Caco-2 (cell line): ENCODE data around the gene ERICH4. TPM values are rescaled to one million over a fixed set of nuclear protein-coding genes. Genes with fewer than 3 reads are reported as not detected.

Experiments
- BruUV-seq: library from RNA; stranded (reverse); fragments of 400-500 nt; replicated peaks from 2 replicates; lab custom pipeline; 2021; lab: Mats Ljungman, UMichigan
- CTCF ChIA-PET: fragments of 300-600 bp; sonication (Branson Sonifier 250); formaldehyde crosslinking; loops from one replicate; lab custom pipeline; 2022; ENCODE audit warnings: antibody characterized with exemption; lab: Charles Lee
- POLR2A ChIA-PET: fragments of 300-600 bp; sonication (Branson Sonifier 250); formaldehyde crosslinking; loops from one replicate; lab custom pipeline; 2022; ENCODE audit warnings: antibody characterized with exemption; lab: Charles Lee
- DNase-seq, 2 experiments: peaks; one replicate each; pipeline versions ENCODE4 v3.0.0 to v3.0.0-alpha.2; 2020 to 2022
- H3K27me3 ChIP-seq: replicated peaks from 2 replicates; pipeline ENCODE4 v1.6.0; 2011; ENCODE audit warnings: low read length; ENCODE audit not compliant: control insufficient read depth, insufficient read depth
- H3K36me3 ChIP-seq: 2 replicates; pipeline ENCODE4 v1.5.1; 2011; ENCODE audit warnings: low read length; ENCODE audit not compliant: control insufficient read depth, insufficient read depth
- H3K4me1 ChIP-seq: fragments of 250-450 bp; sonication (Bioruptor Pico); 2 replicates; pipeline ENCODE4 v1.5.1; 2020; ENCODE audit warnings: mild to moderate bottlenecking
- H3K4me3 ChIP-seq: 2 replicates; pipeline ENCODE4 v1.5.1; 2011; ENCODE audit warnings: low read depth, mild to moderate bottlenecking, control low read depth, low read length
- H3K9me3 ChIP-seq: fragments of 250-450 bp; sonication (Bioruptor Pico); 2 replicates; pipeline ENCODE4 v1.5.1; 2020; ENCODE audit warnings: mild to moderate bottlenecking, moderate library complexity
- H3K27ac Mint-ChIP-seq: one replicate; pipeline ENCODE4 v1.8.0; 2022; ENCODE audit warnings: mixed read lengths; ENCODE audit not compliant: unreplicated experiment
- H3K27me3 Mint-ChIP-seq: one replicate; pipeline ENCODE4 v1.8.0; 2022; ENCODE audit warnings: mixed read lengths; ENCODE audit not compliant: insufficient read depth, unreplicated experiment
- H3K36me3 Mint-ChIP-seq: one replicate; pipeline ENCODE4 v1.8.0; 2022; ENCODE audit warnings: mild to moderate bottlenecking, mixed read lengths; ENCODE audit not compliant: insufficient read depth, unreplicated experiment
- H3K4me1 Mint-ChIP-seq: one replicate; pipeline ENCODE4 v1.8.0; 2022; ENCODE audit warnings: low read depth, mixed read lengths; ENCODE audit not compliant: unreplicated experiment
- H3K4me3 Mint-ChIP-seq: one replicate; pipeline ENCODE4 v1.8.0; 2022; ENCODE audit warnings: mild to moderate bottlenecking, moderate library complexity, mixed read lengths; ENCODE audit not compliant: unreplicated experiment
- H3K9me3 Mint-ChIP-seq: one replicate; pipeline ENCODE4 v1.8.0; 2022; ENCODE audit warnings: mixed read lengths; ENCODE audit not compliant: unreplicated experiment
- intact Hi-C: fragments of 100-400 bp; cut with micrococcal nuclease; formaldehyde crosslinking; loops from one replicate; pipeline ENCODE4 v1.10.0; 2022; ENCODE audit not compliant: unreplicated experiment
- total RNA-seq: library from RNA; stranded (reverse); gene quantifications from 2 replicates; pipeline ENCODE4 v1.2.3, GENCODE V29; 2022
- TF ChIP-seq, protein P1 (sequence below), 2 experiments: fragments of 200-600 bp in 1 of 2; IDR thresholded peaks; 1 replicate in 1 of 2; 2 replicates in 1 of 2; pipeline versions ENCODE4 v1.5.1 to v1.8.0; 2011 to 2022; ENCODE audit warnings: antibody characterized with exemption in 1 of 2, control low read depth in 1 of 2, inconsistent platforms in 1 of 2, low read depth in 1 of 2, low read length in 1 of 2, mild to moderate bottlenecking in 1 of 2, moderate library complexity in 1 of 2; ENCODE audit not compliant: insufficient read depth in 1 of 2, severe bottlenecking in 1 of 2, unreplicated experiment in 1 of 2

ERICH4 gene
- total RNA-seq, 1 experiment from 2014 or later = not detected

DNA sequence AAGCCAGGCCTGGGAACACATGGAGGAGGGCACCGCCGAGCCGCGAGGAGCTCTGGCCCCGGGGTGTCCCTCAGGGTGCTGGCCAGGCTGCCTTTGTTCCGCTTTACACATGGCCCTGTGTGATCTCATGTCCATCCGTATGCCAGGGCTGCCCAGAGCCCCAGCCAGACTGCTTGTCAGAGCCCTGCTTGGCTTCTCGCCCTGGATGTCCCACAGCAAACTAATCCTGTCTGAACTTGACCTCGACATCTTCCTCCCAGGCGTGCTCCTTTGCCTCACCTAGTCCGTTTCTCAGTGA is 31.0 kb upstream of the ERICH4 start:
- H3K4me1 Mint-ChIP-seq = peaks cover 16% of the 10 kb centered on the region
- no peak for DNase-seq
- no peak overlapping the region for H3K4me3 ChIP-seq
- no peaks in the 10 kb centered on the region for H3K9me3 Mint-ChIP-seq
- intact Hi-C loops = no loop called here
- peaks cover 15% of the 10 kb centered on the region for H3K4me1 ChIP-seq
- no peaks in the 10 kb centered on the region for H3K9me3 ChIP-seq
- H3K27me3 ChIP-seq = no peaks in the 10 kb centered on the region
- H3K4me3 Mint-ChIP-seq = no peak overlapping the region
- TF ChIP-seq, protein P1, sequence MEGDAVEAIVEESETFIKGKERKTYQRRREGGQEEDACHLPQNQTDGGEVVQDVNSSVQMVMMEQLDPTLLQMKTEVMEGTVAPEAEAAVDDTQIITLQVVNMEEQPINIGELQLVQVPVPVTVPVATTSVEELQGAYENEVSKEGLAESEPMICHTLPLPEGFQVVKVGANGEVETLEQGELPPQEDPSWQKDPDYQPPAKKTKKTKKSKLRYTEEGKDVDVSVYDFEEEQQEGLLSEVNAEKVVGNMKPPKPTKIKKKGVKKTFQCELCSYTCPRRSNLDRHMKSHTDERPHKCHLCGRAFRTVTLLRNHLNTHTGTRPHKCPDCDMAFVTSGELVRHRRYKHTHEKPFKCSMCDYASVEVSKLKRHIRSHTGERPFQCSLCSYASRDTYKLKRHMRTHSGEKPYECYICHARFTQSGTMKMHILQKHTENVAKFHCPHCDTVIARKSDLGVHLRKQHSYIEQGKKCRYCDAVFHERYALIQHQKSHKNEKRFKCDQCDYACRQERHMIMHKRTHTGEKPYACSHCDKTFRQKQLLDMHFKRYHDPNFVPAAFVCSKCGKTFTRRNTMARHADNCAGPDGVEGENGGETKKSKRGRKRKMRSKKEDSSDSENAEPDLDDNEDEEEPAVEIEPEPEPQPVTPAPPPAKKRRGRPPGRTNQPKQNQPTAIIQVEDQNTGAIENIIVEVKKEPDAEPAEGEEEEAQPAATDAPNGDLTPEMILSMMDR (IDR thresholded peaks at IDR 0.05; ENCODE audit: insufficient read depth in 1 of 2, low read depth in 1 of 2, low read length in 1 of 2, severe bottlenecking in 1 of 2, unreplicated experiment in 1 of 2) = no peak
- CTCF ChIA-PET = no interaction called here
- POLR2A ChIA-PET = no interaction called here
- no peak overlapping the region for H3K27ac Mint-ChIP-seq
- BruUV-seq = no TSS peak
- peaks cover 27% of the 10 kb centered on the region for H3K36me3 Mint-ChIP-seq
- no peaks in the 10 kb centered on the region for H3K27me3 Mint-ChIP-seq
- H3K36me3 ChIP-seq = peaks cover 2% of the 10 kb centered on the region; the same call in 1 of the 2 replicates

DNA sequence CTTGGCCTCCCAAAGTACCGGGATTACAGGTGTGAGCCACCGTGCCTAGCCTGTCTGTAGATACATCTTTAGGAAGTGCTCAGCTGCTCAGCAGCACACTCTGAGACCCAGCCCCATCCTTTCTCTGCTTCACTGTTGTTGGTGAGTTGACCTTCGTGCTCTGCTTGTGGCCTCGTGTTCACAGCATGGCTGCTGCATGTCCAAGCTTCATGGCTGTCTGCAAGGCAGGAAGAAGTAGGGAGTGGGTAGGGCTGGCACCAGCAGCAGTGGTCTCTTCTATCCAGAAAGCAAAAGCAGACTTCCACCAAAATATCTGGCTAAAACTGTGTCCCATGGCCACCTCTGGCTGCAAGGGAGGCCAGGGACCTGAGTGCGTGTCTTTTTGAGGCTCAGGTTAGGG is 30.0 kb upstream of the ERICH4 start:
- Mint-ChIP-seq H3K9me3 (no peaks in the 10 kb centered on the region), H3K36me3 (peaks cover 27% of the 10 kb centered on the region), H3K27ac (no peak overlapping the region), H3K4me1 (peaks cover 16% of the 10 kb centered on the region), H3K27me3 (no peaks in the 10 kb centered on the region), H3K4me3 (no peak overlapping the region)
- POLR2A ChIA-PET = no interaction called here
- Histone ChIP-seq H3K9me3 (no peaks in the 10 kb centered on the region), H3K27me3 (no peaks in the 10 kb centered on the region), H3K4me1 (peaks cover 15% of the 10 kb centered on the region), H3K36me3 (peaks cover 2% of the 10 kb centered on the region; the same call in 1 of the 2 replicates), H3K4me3 (no peak overlapping the region)
- CTCF ChIA-PET = no interaction called here
- intact Hi-C loops = no loop called here
- TF ChIP-seq, protein P1 (IDR thresholded peaks at IDR 0.05; ENCODE audit: insufficient read depth in 1 of 2, low read depth in 1 of 2, low read length in 1 of 2, severe bottlenecking in 1 of 2, unreplicated experiment in 1 of 2) = no peak
- no peak for DNase-seq
- BruUV-seq = no TSS peak

DNA sequence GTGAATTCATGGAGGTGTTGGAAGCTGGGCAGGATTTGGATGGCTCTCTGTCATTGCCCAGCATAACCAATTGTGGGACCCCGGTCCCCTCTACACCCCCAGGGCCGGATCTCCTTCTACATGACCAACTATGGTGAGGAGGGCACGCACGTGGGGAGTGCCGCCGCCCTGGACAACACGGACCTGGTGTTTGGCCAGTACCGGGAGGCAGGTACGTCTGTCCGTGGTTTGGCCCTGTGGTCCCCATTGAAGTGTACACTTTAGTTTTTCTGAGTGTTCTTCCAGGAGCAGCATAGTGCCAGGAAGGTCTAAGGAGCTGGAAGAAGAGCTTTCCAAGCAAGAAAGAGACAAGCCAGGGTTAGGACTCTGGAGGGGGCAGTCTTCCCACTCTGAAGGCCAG is 29.0 kb upstream of the ERICH4 start:
- BruUV-seq = no TSS peak
- peaks cover 2% of the 10 kb centered on the region; the same call in 1 of the 2 replicates for H3K36me3 ChIP-seq
- Mint-ChIP-seq H3K27me3 (no peaks in the 10 kb centered on the region), H3K27ac (no peak overlapping the region), H3K4me1 (peaks cover 13% of the 10 kb centered on the region), H3K36me3 (peaks cover 27% of the 10 kb centered on the region), H3K4me3 (no peak overlapping the region), H3K9me3 (no peaks in the 10 kb centered on the region)
- intact Hi-C loops = no loop called here
- ChIA-PET POLR2A (no interaction called here), CTCF (no interaction called here)
- H3K9me3 ChIP-seq = no peaks in the 10 kb centered on the region
- DNase-seq = no peak
- TF ChIP-seq, protein P1 (IDR thresholded peaks at IDR 0.05; ENCODE audit: insufficient read depth in 1 of 2, low read depth in 1 of 2, low read length in 1 of 2, severe bottlenecking in 1 of 2, unreplicated experiment in 1 of 2) = no peak
- no peaks in the 10 kb centered on the region for H3K27me3 ChIP-seq
- H3K4me3 ChIP-seq = no peak overlapping the region
- H3K4me1 ChIP-seq = peaks cover 11% of the 10 kb centered on the region
